Measurements from ENCODE around the gene IVD. TPM values are rescaled to one million over a fixed set of nuclear protein-coding genes. Genes with fewer than 3 reads are reported as not detected.

Gene IVD
- total RNA-seq, 1 experiment from 2014 or later: 19.5 TPM

DNA sequence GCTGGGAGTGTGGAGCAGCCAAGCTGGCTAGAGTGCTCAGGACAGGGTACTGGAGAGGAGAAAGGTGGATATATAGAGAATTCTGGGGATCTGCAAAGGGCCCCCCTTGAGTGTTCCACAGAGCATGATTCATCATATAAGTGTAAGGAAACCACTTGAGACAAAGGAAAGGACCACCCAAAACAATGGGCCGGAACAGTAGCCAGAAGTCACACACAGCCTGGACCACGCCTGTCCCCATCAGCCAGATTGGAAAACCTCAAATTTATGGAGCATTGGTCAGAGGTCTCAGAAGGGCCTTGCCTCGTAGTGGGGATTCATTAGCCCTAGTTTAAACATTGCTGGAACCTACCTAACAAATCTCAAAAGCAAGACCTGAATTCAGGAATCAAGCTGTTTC is 28.0 kb upstream of the IVD start:
- no peak for DNase-seq (ENCODE audit: low read depth)

- DNase-seq (ENCODE audit: low read depth): no peak
These were observed 26.2 kb upstream of the IVD start for GRCh38 chr15:40379374-40379773.

- peak; percentile 90 for DNase-seq (ENCODE audit: low read depth)
These were observed 25.7 kb upstream of the IVD start for GRCh38 chr15:40379853-40380252.

GRCh38 chr15:40380636-40381035 is 25.0 kb upstream of the IVD start:
- DNase-seq (ENCODE audit: low read depth): no peak

- DNase-seq (ENCODE audit: low read depth): no peak
These were observed 23.6 kb upstream of the IVD start for GRCh38 chr15:40381818-40382529.

DNA sequence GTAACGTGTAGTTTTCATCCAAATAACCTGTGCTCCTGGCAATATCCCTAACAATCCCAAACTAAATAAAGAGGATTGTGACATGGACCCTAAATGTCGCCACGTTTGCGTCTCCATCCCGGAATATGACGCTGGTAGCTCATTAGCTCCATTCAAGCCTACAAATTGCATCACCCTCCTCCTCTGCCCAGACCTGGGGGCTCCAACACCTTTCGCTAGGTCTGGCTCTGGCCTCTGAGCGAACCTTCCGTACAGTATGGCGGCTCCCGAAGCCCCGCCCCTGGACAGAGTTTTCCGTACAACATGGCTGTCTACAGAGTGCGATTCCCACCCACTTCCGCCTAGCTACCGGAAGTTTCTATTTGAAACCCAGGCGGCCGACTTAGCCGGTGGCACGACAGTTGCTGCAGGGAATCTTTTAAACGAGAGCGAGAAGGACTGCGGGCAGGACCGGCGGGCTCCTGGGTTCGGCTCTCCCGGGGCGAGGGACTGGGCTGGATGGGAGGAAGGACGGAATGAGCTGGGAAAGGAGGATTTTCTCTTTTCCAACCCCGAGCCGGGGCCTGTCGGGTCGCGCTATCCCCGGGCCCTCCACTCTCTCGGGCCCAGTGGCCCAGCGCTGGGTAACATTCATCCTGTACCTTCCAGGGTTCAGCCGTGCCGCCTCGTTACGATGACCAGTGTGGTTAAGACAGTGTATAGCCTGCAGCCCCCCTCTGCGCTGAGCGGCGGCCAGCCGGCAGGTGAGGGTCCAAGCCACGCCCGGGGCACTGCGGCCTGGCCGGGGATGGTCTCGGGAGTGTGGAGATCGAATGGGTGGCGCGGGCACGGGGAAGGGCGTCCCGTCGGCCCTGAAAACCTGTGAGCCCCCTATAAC is 22.8 kb upstream of the IVD start, which contains the start of gene KNSTRN:
TSS of gene KNSTRN (plus strand) at position 142 of the 877 bp plus-strand sequence. CDS start at position 257, 115 bp downstream.
- DNase-seq (ENCODE audit: low read depth): peak; percentile 90

GRCh38 chr15:40386480-40386879 is 19.1 kb upstream of the IVD start:
- no peak for DNase-seq (ENCODE audit: low read depth)

GRCh38 chr15:40388941-40389823 is 16.4 kb upstream of the IVD start:
- DNase-seq (ENCODE audit: low read depth): no peak

- no peak for DNase-seq (ENCODE audit: low read depth)
These were observed 15.6 kb upstream of the IVD start for GRCh38 chr15:40389824-40390595.

- no peak for DNase-seq (ENCODE audit: low read depth)
These were observed 12.3 kb upstream of the IVD start for GRCh38 chr15:40392986-40393948.

DNA sequence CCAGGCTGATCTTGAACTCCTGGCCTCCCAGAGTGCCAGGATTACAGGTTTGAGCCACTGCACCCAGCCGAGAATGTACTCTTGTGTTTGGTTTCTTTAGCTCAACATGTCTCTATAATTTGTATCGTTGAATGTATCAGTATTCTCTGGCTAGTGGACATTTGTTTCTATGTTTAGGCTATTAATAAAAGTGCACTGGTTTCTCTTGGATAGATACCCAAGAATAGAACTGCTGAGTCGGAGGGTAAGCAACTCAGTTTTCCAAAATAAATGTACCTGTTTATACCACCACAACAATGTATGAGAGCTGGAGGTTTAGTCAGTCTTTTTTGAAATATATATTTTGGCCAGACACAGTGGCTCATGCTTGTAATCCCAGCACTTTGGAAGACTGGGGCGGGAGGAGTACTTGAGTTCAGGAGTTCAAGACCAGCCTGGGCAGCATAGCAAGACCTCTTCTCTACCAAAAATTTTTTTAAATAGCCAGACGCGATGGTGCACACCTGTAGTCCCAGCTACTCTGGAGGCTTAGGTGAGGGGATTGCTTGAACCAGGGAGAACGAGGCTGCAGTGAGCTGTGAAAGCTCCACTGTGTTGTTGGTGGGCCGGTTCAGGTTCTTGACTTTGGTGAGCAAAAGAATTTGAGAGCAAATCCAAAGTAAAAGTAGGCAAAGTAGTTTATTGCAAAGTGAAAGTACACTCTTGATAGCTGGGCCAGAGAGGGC is 7.7 kb upstream of the IVD start:
- no peak for DNase-seq (ENCODE audit: low read depth)

DNA sequence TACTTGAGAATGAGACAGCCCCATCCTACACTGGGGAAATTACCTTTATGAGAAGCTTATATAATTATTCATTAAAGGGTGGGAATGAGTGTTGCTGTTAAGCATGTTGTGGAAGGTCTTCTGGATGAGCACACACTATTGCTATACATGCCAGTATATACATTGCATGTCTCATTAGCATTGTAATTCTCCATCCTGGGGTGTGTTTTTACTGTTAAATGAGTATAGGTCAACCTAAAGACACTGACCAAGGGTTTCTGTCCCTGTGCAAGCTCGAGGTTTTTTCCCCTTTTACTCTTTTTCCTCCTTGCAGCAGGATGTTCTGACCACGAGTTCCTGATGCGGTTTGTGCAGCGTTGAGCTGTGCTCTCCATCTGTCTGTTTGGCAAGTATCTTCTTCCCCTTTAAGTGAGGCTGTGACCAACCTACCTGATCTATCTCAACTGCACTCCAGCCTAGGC is 7.2 kb upstream of the IVD start:
- DNase-seq (ENCODE audit: low read depth): no peak

DNA sequence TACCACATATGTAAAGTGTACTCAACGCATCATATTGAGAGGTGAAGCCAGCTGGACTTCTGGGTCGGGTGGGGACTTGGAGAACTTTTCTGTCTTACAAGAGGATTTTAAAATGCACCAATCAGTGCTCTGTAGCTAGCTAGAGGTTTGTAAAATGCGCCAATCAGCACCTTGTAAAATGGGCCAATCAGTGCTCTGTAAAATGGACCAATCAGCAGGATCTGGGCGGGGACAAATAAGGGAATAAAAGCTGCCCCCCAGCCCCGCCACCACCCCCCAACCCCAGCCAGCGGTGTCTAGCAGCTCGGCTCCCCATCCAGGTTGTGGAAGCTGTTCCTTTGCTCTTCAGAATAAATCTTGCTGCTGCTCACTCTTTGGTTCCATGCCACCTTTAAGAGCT is 6.2 kb upstream of the IVD start:
- DNase-seq (ENCODE audit: low read depth): no peak

DNA sequence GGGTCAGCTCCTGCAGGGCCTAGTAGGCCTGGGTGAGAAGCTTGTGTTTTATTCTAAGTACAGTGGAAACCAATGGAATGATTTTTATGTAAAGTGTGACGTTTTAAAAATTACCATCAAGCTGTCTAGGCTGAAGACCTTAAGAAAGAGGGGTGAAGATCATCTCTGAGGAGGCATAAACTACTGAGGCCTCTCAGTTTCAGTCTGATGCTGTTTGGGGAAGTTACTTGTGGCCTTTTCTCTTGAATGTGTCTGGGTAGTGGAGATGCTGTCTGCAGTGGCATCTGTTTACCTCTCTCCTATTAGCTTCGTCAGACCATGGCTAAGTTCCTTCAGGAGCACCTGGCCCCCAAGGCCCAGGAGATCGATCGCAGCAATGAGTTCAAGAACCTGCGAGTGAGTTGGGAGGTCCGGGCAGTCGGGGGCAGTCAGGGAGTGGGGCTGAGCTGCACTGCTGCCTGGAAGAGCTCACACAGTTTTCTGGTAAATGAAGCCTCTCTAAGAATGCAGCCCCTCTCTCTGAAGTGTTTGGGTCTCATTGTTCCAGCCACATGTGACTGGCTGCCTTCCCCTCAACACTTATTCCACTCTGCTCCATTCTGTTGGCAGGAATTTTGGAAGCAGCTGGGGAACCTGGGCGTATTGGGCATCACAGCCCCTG is 1.9 kb downstream of the IVD start:
- DNase-seq (ENCODE audit: low read depth): no peak

GRCh38 chr15:40409366-40409765 is 3.8 kb downstream of the IVD start:
- DNase-seq (ENCODE audit: low read depth): peak; percentile 25

DNA sequence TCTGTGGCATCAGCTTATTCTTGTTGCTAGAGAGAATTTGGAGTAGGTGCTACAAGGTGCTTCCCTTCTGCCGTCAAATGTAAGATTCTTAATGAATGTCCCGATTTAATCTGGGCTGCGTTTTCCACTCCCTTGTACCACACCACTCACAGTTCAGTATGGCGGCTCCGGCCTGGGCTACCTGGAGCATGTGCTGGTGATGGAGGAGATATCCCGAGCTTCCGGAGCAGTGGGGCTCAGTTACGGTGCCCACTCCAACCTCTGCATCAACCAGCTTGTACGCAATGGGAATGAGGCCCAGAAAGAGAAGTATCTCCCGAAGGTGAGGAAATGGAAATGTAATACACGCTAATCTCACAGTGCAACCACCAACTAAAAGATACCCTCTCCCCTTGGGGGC is 4.9 kb downstream of the IVD start:
- no peak for DNase-seq (ENCODE audit: low read depth)

DNA sequence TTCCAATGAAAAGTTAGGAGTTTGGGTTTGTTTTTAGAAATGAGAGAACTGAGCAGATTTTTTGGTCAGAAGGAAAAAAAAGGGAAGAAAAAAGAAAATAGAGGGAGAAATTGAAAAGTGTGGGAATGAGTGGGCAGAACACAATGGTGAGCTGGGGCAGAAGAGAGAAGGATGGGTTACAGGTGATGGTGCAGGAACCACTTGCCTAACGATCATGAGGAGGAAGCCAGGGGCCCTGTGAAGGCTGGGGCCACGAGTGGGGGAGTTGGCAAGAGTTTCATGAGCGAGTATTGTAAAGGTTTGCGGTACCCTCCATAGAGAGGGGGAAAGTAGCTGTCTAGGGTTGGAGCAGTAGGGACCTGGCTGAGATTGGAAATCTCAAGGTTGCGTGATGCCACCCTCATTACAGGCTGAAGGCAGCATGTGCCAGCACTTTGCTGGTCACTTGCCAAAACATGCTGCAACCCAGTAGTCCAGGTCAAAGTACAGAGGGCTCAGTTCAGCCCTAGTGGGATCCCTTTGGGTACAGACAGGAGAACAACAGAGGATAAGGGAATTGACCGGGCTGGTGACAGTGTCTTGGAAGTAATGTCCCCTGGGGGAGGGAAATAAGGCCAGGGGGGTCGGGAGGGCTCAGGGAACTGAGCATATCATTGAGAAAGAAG is 6.6 kb downstream of the IVD start:
- no peak for DNase-seq (ENCODE audit: low read depth)

- DNase-seq (ENCODE audit: low read depth): no peak
These were observed 7.4 kb downstream of the IVD start for GRCh38 chr15:40413036-40413435.
